ENCODE data around the gene BRWD1. TPM values are rescaled to one million over a fixed set of nuclear protein-coding genes. Genes with fewer than 3 reads are reported as not detected.

Gene BRWD1
- polyA plus RNA-seq, 1 donor from 2014 or later, result 246 TPM

DNA sequence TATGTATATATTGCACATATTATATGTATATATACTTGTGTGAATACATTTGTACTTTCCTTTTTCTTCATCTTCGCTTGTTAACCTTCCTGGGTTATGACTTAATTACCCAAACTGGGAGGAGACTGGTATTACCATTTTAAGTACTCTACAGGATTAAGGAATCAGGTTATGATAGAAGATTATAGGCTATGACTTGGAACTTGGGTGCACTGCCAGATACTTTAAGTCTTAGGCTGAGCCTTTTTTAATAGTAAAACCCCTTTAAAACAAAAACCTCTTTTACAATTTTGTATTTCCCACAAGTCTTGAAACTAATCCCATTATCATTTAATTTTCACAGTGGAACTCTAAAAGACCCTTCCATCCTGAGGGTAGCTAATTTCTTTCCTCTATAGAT, 6.0 kb downstream of the BRWD1 start:
- no peak overlapping the region for H3K4me2 ChIP-seq (ENCODE audit: low read length)
- peaks cover 6% of the 10 kb centered on the region for H4K20me1 ChIP-seq (ENCODE audit: insufficient read depth)
- no peak overlapping the region for H3K27ac ChIP-seq (ENCODE audit: low read length)
- H3K4me3 ChIP-seq (ENCODE audit: low read length), result no peak overlapping the region
- H3F3A ChIP-seq (ENCODE audit: insufficient read depth, low read length, poor library complexity, severe bottlenecking), result no peaks in the 10 kb centered on the region
- H3K9me2 ChIP-seq (ENCODE audit: insufficient read depth, low read length), result no peaks in the 10 kb centered on the region
- H3K79me2 ChIP-seq (replicated peaks; ENCODE audit: insufficient read depth, low read length), result peaks cover 55% of the 10 kb centered on the region
- H3K27me3 ChIP-seq (ENCODE audit: insufficient read depth, low read depth, low read length), result no peaks in the 10 kb centered on the region
- no peaks in the 10 kb centered on the region for H3K36me3 ChIP-seq (ENCODE audit: insufficient read depth, low read length)
- H3K9me3 ChIP-seq (ENCODE audit: low read length), result no peaks in the 10 kb centered on the region
- no peak for TF ChIP-seq SMC3 (conservative IDR thresholded peaks at IDR 0.05; ENCODE audit: poor library complexity)
- TF ChIP-seq TAF1 (IDR thresholded peaks at IDR 0.05; ENCODE audit: low read depth), result no peak
- no peak for TF ChIP-seq RAD21 (conservative IDR thresholded peaks at IDR 0.05)
- TF ChIP-seq, protein P1, sequence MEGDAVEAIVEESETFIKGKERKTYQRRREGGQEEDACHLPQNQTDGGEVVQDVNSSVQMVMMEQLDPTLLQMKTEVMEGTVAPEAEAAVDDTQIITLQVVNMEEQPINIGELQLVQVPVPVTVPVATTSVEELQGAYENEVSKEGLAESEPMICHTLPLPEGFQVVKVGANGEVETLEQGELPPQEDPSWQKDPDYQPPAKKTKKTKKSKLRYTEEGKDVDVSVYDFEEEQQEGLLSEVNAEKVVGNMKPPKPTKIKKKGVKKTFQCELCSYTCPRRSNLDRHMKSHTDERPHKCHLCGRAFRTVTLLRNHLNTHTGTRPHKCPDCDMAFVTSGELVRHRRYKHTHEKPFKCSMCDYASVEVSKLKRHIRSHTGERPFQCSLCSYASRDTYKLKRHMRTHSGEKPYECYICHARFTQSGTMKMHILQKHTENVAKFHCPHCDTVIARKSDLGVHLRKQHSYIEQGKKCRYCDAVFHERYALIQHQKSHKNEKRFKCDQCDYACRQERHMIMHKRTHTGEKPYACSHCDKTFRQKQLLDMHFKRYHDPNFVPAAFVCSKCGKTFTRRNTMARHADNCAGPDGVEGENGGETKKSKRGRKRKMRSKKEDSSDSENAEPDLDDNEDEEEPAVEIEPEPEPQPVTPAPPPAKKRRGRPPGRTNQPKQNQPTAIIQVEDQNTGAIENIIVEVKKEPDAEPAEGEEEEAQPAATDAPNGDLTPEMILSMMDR (IDR thresholded peaks at IDR 0.05; ENCODE audit: poor library complexity, severe bottlenecking), result no peak
- TF ChIP-seq EZH2 (IDR thresholded peaks at IDR 0.05; ENCODE audit: borderline replicate concordance, insufficient read depth, low read length, poor library complexity, severe bottlenecking), result no peak
- no peak for TF ChIP-seq POLR2AphosphoS5 (IDR thresholded peaks at IDR 0.05)
- no peak for TF ChIP-seq MXI1 (conservative IDR thresholded peaks at IDR 0.05; ENCODE audit: poor library complexity, severe bottlenecking)
- TF ChIP-seq, protein P2, sequence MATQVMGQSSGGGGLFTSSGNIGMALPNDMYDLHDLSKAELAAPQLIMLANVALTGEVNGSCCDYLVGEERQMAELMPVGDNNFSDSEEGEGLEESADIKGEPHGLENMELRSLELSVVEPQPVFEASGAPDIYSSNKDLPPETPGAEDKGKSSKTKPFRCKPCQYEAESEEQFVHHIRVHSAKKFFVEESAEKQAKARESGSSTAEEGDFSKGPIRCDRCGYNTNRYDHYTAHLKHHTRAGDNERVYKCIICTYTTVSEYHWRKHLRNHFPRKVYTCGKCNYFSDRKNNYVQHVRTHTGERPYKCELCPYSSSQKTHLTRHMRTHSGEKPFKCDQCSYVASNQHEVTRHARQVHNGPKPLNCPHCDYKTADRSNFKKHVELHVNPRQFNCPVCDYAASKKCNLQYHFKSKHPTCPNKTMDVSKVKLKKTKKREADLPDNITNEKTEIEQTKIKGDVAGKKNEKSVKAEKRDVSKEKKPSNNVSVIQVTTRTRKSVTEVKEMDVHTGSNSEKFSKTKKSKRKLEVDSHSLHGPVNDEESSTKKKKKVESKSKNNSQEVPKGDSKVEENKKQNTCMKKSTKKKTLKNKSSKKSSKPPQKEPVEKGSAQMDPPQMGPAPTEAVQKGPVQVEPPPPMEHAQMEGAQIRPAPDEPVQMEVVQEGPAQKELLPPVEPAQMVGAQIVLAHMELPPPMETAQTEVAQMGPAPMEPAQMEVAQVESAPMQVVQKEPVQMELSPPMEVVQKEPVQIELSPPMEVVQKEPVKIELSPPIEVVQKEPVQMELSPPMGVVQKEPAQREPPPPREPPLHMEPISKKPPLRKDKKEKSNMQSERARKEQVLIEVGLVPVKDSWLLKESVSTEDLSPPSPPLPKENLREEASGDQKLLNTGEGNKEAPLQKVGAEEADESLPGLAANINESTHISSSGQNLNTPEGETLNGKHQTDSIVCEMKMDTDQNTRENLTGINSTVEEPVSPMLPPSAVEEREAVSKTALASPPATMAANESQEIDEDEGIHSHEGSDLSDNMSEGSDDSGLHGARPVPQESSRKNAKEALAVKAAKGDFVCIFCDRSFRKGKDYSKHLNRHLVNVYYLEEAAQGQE (IDR thresholded peaks at IDR 0.05; ENCODE audit: borderline replicate concordance), result no peak
- H3K9ac ChIP-seq (ENCODE audit: low read length), result no peak overlapping the region
- no peak overlapping the region for H2AFZ ChIP-seq (ENCODE audit: low read depth, low read length)

DNA sequence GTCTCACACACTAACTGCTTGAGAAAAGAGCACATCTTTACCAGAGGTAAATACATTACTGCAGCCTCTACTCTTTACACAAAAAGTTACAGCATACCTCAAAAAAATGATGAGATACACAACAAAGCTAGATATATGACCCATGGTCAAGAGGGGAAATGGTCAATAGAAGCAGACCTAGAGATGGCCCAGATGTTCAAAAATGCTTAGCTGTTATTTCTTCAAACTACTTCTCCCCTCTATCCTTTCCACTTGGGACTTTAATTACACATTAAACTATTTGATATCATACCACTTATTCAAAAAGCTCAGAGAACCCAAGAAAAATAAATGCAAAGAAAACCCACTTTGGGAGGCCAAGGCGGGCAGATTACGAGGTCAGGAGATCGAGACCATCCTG, 12.8 kb downstream of the BRWD1 start:
- Histone ChIP-seq H3K79me2 (replicated peaks; ENCODE audit: insufficient read depth, low read length) (peaks cover 53% of the 10 kb centered on the region), H2AFZ (ENCODE audit: low read depth, low read length) (no peak overlapping the region), H4K20me1 (ENCODE audit: insufficient read depth) (no peaks in the 10 kb centered on the region), H3K27me3 (ENCODE audit: insufficient read depth, low read depth, low read length) (no peaks in the 10 kb centered on the region), H3K4me2 (ENCODE audit: low read length) (no peak overlapping the region), H3K27ac (ENCODE audit: low read length) (no peak overlapping the region), H3K9ac (ENCODE audit: low read length) (no peak overlapping the region), H3K9me2 (ENCODE audit: insufficient read depth, low read length) (no peaks in the 10 kb centered on the region), H3K36me3 (ENCODE audit: insufficient read depth, low read length) (no peaks in the 10 kb centered on the region), H3F3A (ENCODE audit: insufficient read depth, low read length, poor library complexity, severe bottlenecking) (no peaks in the 10 kb centered on the region), H3K9me3 (ENCODE audit: low read length) (no peaks in the 10 kb centered on the region), H3K4me3 (ENCODE audit: low read length) (no peak overlapping the region)
- no peak for TF ChIP-seq EZH2 (IDR thresholded peaks at IDR 0.05; ENCODE audit: borderline replicate concordance, insufficient read depth, low read length, poor library complexity, severe bottlenecking)
- TF ChIP-seq RAD21 (conservative IDR thresholded peaks at IDR 0.05), result no peak
- no peak for TF ChIP-seq MXI1 (conservative IDR thresholded peaks at IDR 0.05; ENCODE audit: poor library complexity, severe bottlenecking)
- TF ChIP-seq, protein P1 (IDR thresholded peaks at IDR 0.05; ENCODE audit: poor library complexity, severe bottlenecking), result no peak

Data from neural cell (in vitro differentiated cells).